ENCODE results near the gene EPC1.

- TF ChIP-seq CTCF (IDR thresholded peaks at IDR 0.05), result no peak
- TF ChIP-seq MAX (IDR thresholded peaks at IDR 0.05; ENCODE audit: low read depth), result no peak
These were observed 102.3 kb downstream of the EPC1 start for GRCh38 chr10:32244421-32245207.

Measured in SK-N-SH (cell line).